ENCODE data around the gene OGFRL1. TPM values are rescaled to one million over a fixed set of nuclear protein-coding genes. Genes with fewer than 3 reads are reported as not detected.

The OGFRL1 gene
- total and polyA plus RNA-seq, 4 donors = 6.8 to 29.9 (median 17.7) TPM

DNA sequence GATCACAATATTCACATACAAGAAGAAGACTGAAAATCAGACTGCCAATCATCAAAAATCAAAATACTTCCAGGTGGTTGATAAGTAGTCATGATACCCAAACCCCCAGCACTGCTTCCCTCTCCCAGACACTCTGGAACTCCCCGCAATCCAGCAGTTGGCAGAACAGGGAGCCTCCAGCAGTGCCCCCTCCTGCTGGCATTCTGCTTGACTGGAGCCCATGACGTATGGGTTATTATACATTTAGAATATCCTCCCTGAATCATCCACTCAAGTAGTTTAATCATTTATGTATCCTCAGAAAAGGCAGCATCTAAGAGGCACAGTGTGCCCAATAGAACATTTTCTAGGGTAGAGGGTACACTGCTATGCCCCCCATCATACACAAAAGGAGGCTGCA lies 9.3 kb upstream of the OGFRL1 start:
- no peaks in the 10 kb centered on the region for H3K36me3 ChIP-seq (ENCODE audit: control insufficient read depth in 1 of 2, insufficient read depth in 2 of 2, low read length in 1 of 2)
- DNase-seq (no peak), ATAC-seq (ENCODE audit: low FRiP score) (no peak)
- no peaks in the 10 kb centered on the region for H3K27me3 ChIP-seq (ENCODE audit: control insufficient read depth in 1 of 2, insufficient read depth in 2 of 2, low read length in 1 of 2)
- no peaks in the 10 kb centered on the region for H3K4me1 ChIP-seq (ENCODE audit: control insufficient read depth in 1 of 2, insufficient read depth in 2 of 2, low read length in 2 of 2)
- H3K27ac ChIP-seq (ENCODE audit: low read depth in 1 of 2, low read length in 2 of 2) = no peak overlapping the region
- H3K9me3 ChIP-seq (ENCODE audit: control insufficient read depth, low read length) = no peaks in the 10 kb centered on the region
- no peak overlapping the region for H3K4me3 ChIP-seq (ENCODE audit: low read length in 2 of 2)
- WGBS, 2 donors = 76 to 80% methylated on average over 2 of the region's 2 CpGs
- intact Hi-C loops (cut with DNase I) = no loop called here

DNA sequence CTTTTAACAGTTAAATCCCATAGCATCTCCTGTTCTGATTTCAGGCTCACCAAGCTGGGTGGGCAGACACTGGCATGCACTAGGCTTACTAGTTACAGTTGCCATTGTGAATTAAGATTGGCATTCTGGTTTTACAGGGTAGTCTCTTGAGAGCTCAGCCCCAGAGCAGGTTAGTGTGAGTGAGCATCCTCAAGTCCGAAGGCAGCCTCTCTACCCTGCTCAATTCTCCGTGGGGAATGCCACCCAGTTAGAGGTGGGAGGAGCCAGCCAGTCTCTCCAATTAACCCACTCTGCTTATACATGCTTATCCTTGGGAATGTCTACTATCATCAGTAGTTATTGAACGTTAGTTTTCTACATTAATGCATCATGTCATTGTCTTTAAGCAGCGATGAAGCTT lies 8.9 kb upstream of the OGFRL1 start:
- H3K36me3 ChIP-seq (ENCODE audit: control insufficient read depth in 1 of 2, insufficient read depth in 2 of 2, low read length in 1 of 2) = no peaks in the 10 kb centered on the region
- H3K9me3 ChIP-seq (ENCODE audit: control insufficient read depth, low read length) = no peaks in the 10 kb centered on the region
- no peaks in the 10 kb centered on the region for H3K27me3 ChIP-seq (ENCODE audit: control insufficient read depth in 1 of 2, insufficient read depth in 2 of 2, low read length in 1 of 2)
- 54 to 57% methylated on average over 4 of the region's 4 CpGs for WGBS, 2 donors
- intact Hi-C loops (cut with DNase I) = no loop called here
- ATAC-seq (ENCODE audit: low FRiP score) (no peak), DNase-seq (no peak)
- no peak overlapping the region for H3K27ac ChIP-seq (ENCODE audit: low read depth in 1 of 2, low read length in 2 of 2)
- H3K4me3 ChIP-seq (ENCODE audit: low read length in 2 of 2) = no peak overlapping the region
- no peaks in the 10 kb centered on the region for H3K4me1 ChIP-seq (ENCODE audit: control insufficient read depth in 1 of 2, insufficient read depth in 2 of 2, low read length in 2 of 2)

DNA sequence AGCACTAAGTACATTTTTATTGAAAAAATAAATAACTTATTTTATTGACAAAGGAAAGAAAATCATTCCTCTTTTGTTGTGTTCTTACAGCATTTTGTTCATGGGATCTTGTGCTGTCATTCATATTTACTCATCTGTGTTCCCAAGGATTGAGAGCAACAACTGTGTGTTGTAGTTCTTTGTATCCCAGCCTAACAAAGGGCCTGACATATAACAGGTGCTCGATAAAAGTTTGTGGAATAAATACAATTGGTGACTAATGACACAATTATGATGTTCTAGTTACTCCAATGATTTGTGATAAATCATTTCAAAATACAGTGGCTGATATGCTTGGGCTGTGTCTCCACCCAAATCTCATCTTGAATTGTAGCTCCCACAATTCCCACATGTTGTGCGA lies 7.9 kb upstream of the OGFRL1 start:
- Histone ChIP-seq H3K36me3 (ENCODE audit: control insufficient read depth in 1 of 2, insufficient read depth in 2 of 2, low read length in 1 of 2) (no peaks in the 10 kb centered on the region), H3K27ac (ENCODE audit: low read depth in 1 of 2, low read length in 2 of 2) (no peak overlapping the region), H3K4me3 (ENCODE audit: low read length in 2 of 2) (no peak overlapping the region), H3K9me3 (ENCODE audit: control insufficient read depth, low read length) (no peaks in the 10 kb centered on the region), H3K27me3 (ENCODE audit: control insufficient read depth in 1 of 2, insufficient read depth in 2 of 2, low read length in 1 of 2) (no peaks in the 10 kb centered on the region), H3K4me1 (ENCODE audit: control insufficient read depth in 1 of 2, insufficient read depth in 2 of 2, low read length in 2 of 2) (no peaks in the 10 kb centered on the region)
- intact Hi-C loops (cut with DNase I) = no loop called here
- DNase-seq = no peak
- 98% methylated on average over 2 of the region's 2 CpGs for WGBS, 2 donors
- ATAC-seq (ENCODE audit: low FRiP score) = no peak

DNA sequence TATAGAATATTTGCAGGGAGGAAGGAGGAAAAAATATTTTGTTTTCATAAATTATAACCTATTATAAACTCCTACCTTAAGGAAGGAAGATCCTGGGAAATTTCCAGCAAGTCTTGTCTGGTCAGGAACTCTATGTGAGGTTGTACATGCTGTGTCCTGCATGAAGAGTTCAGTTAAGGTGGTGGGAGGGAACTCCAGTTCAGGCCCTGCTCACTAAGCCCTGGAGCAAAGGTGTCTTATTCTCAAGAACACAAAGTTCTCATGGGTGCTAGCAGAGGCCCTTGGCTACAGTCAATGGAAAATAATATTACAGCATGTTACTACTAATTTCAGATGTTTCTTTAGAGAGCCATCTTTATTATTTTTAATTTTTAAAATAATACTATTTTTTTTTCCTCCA lies 3.8 kb upstream of the OGFRL1 start:
- H3K36me3 ChIP-seq (ENCODE audit: control insufficient read depth in 1 of 2, insufficient read depth in 2 of 2, low read length in 1 of 2) = no peaks in the 10 kb centered on the region
- H3K27me3 ChIP-seq (ENCODE audit: control insufficient read depth in 1 of 2, insufficient read depth in 2 of 2, low read length in 1 of 2) = no peaks in the 10 kb centered on the region
- no peak overlapping the region for H3K4me3 ChIP-seq (ENCODE audit: low read length in 2 of 2)
- H3K9me3 ChIP-seq (ENCODE audit: control insufficient read depth, low read length) = no peaks in the 10 kb centered on the region
- H3K27ac ChIP-seq (ENCODE audit: low read depth in 1 of 2, low read length in 2 of 2) = no peak overlapping the region
- intact Hi-C loops (cut with DNase I) = no loop called here
- ATAC-seq (ENCODE audit: low FRiP score) = no peak
- DNase-seq = no peak
- H3K4me1 ChIP-seq (ENCODE audit: control insufficient read depth in 1 of 2, insufficient read depth in 2 of 2, low read length in 2 of 2) = no peaks in the 10 kb centered on the region

DNA sequence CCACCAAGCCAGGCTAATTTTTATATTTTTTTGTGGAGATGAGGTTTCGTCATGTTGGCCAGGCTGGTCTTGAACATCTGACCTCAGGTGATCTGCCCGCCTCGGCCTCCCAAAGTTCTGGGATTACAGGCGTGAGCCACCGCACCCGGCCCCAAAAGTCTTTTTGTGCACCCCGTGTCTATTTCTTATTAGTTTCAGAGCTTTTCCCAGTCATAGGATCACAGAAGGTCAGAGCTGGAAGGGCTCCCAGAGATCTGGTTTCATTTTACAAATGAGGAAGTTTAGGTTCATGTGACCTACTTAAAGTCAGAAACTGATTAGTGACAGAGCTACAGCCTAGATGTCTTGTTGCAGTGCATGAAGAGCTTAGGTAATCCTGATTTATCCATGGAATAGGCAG lies 1.6 kb upstream of the OGFRL1 start:
- 90 to 94% methylated on average over 7 of the region's 7 CpGs for WGBS, 2 donors
- Histone ChIP-seq H3K27ac (ENCODE audit: low read depth in 1 of 2, low read length in 2 of 2) (no peak overlapping the region), H3K4me1 (ENCODE audit: control insufficient read depth in 1 of 2, insufficient read depth in 2 of 2, low read length in 2 of 2) (peaks cover 0 to 4% of the 10 kb centered on the region in 2 donors), H3K27me3 (ENCODE audit: control insufficient read depth in 1 of 2, insufficient read depth in 2 of 2, low read length in 1 of 2) (no peaks in the 10 kb centered on the region), H3K9me3 (ENCODE audit: control insufficient read depth, low read length) (no peaks in the 10 kb centered on the region), H3K4me3 (ENCODE audit: low read length in 2 of 2) (no peak overlapping the region), H3K36me3 (ENCODE audit: control insufficient read depth in 1 of 2, insufficient read depth in 2 of 2, low read length in 1 of 2) (no peaks in the 10 kb centered on the region)
- DNase-seq (no peak), ATAC-seq (ENCODE audit: low FRiP score) (no peak)
- intact Hi-C loops (cut with DNase I) = no loop called here

DNA sequence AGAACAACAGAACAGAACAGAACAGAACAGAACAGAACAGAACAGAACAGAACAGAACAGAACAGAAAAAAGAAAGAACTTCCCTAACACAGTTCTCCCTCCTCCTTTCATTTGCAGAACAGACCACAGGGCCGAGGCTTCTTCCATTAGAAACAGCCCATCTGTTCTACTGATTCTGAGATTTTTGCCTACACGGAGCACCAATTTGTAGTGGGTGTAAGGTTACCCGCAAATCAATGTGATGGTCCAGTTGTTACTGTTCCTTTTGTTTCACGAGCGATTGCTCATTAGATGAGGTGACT lies 734 bp upstream of the OGFRL1 start:
- H3K4me1 ChIP-seq (ENCODE audit: control insufficient read depth in 1 of 2, insufficient read depth in 2 of 2, low read length in 2 of 2) = peaks cover 0 to 4% of the 10 kb centered on the region in 2 donors

DNA sequence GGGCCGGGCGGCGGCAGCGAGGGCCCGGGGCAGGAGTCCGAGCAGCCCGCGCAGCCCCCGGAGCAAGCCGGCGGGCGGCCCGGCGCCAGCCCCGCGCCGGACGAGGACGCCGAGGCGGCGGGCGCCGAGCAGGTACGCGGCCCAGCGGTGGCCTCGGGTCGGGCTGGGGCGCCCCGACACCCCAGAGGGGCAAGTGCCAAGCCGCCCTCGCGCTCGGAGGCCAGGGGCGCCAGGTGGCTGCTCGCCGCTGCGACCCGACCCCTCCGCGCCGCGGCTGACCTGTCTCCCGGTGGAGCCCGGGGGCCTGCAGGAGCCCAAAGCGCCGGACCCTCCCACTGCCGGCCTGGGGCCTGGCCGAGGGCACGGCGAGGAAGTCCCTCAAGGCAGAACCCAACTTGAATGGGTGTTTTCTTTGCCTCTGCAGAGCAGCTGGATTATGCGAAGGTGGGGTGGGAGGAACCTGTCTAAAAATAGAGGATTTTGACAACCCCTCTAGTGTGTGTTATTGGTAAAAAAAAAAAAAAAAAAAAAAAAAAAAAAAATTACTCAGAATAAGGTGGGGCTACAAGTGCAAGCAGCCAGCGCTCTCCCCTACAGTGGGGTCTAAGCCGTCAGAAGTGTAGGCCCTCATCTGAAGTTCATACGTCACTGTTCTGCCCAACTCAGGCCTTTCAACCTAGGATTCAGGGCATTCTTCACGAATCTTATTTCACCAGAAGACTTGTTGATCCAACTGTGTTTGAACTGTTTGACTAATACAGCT lies 609 bp downstream of the OGFRL1 start:
- 2 to 3% methylated on average over 37 to 57 of the region's 57 CpGs for WGBS, 2 donors
- Histone ChIP-seq H3K27ac (ENCODE audit: low read depth in 1 of 2, low read length in 2 of 2) (peak overlapping the region; percentile 44 to 81), H3K27me3 (ENCODE audit: control insufficient read depth in 1 of 2, insufficient read depth in 2 of 2, low read length in 1 of 2) (no peaks in the 10 kb centered on the region), H3K4me1 (ENCODE audit: control insufficient read depth in 1 of 2, insufficient read depth in 2 of 2, low read length in 2 of 2) (peaks cover 0 to 4% of the 10 kb centered on the region in 2 donors), H3K9me3 (ENCODE audit: control insufficient read depth, low read length) (no peaks in the 10 kb centered on the region), H3K36me3 (ENCODE audit: control insufficient read depth in 1 of 2, insufficient read depth in 2 of 2, low read length in 1 of 2) (no peaks in the 10 kb centered on the region), H3K4me3 (ENCODE audit: low read length in 2 of 2) (peak overlapping the region; percentile 90 to 91)
- intact Hi-C loops (cut with DNase I) = no loop called here
- ATAC-seq (ENCODE audit: low FRiP score) = peak; percentile 1
- peak; percentile 64 to 79 for DNase-seq

More for the DNA sequence above, 734 bp upstream of the OGFRL1 start:
- DNase-seq (no peak), ATAC-seq (ENCODE audit: low FRiP score) (peak; percentile 17)
- Histone ChIP-seq H3K36me3 (ENCODE audit: control insufficient read depth in 1 of 2, insufficient read depth in 2 of 2, low read length in 1 of 2) (no peaks in the 10 kb centered on the region), H3K27ac (ENCODE audit: low read depth in 1 of 2, low read length in 2 of 2) (peak overlapping the region; percentile 1 to 75), H3K4me3 (ENCODE audit: low read length in 2 of 2) (peak overlapping the region in 1 of 2 donors; percentile 90), H3K27me3 (ENCODE audit: control insufficient read depth in 1 of 2, insufficient read depth in 2 of 2, low read length in 1 of 2) (no peaks in the 10 kb centered on the region), H3K9me3 (ENCODE audit: control insufficient read depth, low read length) (no peaks in the 10 kb centered on the region)
- intact Hi-C loops (cut with DNase I) = no loop called here
- 8% methylated on average over 5 of the region's 5 CpGs for WGBS, 2 donors

DNA sequence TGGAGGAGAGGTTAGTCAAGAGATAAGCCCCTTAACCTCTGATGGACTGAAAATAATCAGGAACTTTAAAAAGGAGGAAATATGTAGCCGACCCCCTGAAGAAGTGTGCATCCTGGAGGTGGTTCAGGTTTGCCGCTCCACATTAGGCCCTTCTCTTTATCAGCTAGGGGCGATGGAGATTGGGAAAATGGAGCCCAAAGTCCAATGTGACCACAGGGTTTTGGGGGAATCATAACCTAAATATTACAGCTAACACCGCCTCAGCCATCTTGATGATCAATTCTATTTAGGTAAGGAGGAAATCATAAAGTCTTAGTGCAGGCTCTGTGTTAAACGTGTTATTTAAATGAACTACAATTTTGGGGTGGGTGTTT lies 1.2 kb downstream of the OGFRL1 start:
- no peaks in the 10 kb centered on the region for H3K27me3 ChIP-seq (ENCODE audit: control insufficient read depth in 1 of 2, insufficient read depth in 2 of 2, low read length in 1 of 2)
- H3K27ac ChIP-seq (ENCODE audit: low read depth in 1 of 2, low read length in 2 of 2) = no peak overlapping the region
- peak overlapping the region; percentile 90 to 91 for H3K4me3 ChIP-seq (ENCODE audit: low read length in 2 of 2)
- H3K36me3 ChIP-seq (ENCODE audit: control insufficient read depth in 1 of 2, insufficient read depth in 2 of 2, low read length in 1 of 2) = no peaks in the 10 kb centered on the region
- 93 to 95% methylated on average over 5 of the region's 5 CpGs for WGBS, 2 donors
- intact Hi-C loops (cut with DNase I) = no loop called here
- H3K4me1 ChIP-seq (ENCODE audit: control insufficient read depth in 1 of 2, insufficient read depth in 2 of 2, low read length in 2 of 2) = peaks cover 0 to 4% of the 10 kb centered on the region in 2 donors
- no peaks in the 10 kb centered on the region for H3K9me3 ChIP-seq (ENCODE audit: control insufficient read depth, low read length)
- no peak for ATAC-seq (ENCODE audit: low FRiP score)
- DNase-seq = no peak

DNA sequence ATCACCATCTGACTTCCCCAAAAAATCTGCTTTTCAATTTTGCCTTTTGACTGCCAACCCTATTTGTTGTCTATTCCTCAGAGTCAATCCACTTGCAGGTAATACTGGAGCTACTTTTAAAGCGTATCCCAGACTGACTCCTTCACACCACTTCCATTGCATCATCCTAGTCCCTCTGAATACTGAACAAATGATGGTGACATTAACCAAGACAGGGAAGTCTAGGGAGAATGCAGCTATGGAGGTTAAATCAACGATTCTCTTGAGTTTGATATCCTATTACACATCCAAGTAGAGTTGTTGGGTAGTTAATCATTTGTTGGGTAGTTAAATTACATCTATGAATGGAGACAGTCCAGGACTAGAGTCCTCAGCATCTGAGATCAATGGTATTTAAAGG lies 2.0 kb downstream of the OGFRL1 start:
- H3K36me3 ChIP-seq (ENCODE audit: control insufficient read depth in 1 of 2, insufficient read depth in 2 of 2, low read length in 1 of 2) = no peaks in the 10 kb centered on the region
- 98 to 99% methylated on average over 2 of the region's 2 CpGs for WGBS, 2 donors
- no peaks in the 10 kb centered on the region for H3K27me3 ChIP-seq (ENCODE audit: control insufficient read depth in 1 of 2, insufficient read depth in 2 of 2, low read length in 1 of 2)
- intact Hi-C loops (cut with DNase I) = no loop called here
- H3K27ac ChIP-seq (ENCODE audit: low read depth in 1 of 2, low read length in 2 of 2) = no peak overlapping the region
- no peak overlapping the region for H3K4me3 ChIP-seq (ENCODE audit: low read length in 2 of 2)
- ATAC-seq (ENCODE audit: low FRiP score) (no peak), DNase-seq (no peak)
- H3K4me1 ChIP-seq (ENCODE audit: control insufficient read depth in 1 of 2, insufficient read depth in 2 of 2, low read length in 2 of 2) = peaks cover 0 to 4% of the 10 kb centered on the region in 2 donors
- no peaks in the 10 kb centered on the region for H3K9me3 ChIP-seq (ENCODE audit: control insufficient read depth, low read length)

Data from aorta (tissue), 5 donors.